Gastrocnemius medialis (tissue), 4 donors: Measurements from ENCODE around the gene HDHD3. TPM values are rescaled to one million over a fixed set of nuclear protein-coding genes. Genes with fewer than 3 reads are reported as not detected.

Experiments
- ATAC-seq, 2 donors: fragments of 150-250 bp; one replicate each; pipeline ENCODE4 v1.9.1; 2016
- DNase-seq, 2 donors: peaks; one replicate each; pipeline ENCODE4 v3.0.0-alpha.2; 2019
- H3K27ac ChIP-seq, 4 donors: fragments of 200-600 bp; sonication (generic); 1 replicate in 1 of 4; 2 replicates in 3 of 4; pipeline ENCODE4 v1.5.1; 2016 to 2018; ENCODE audit warnings: mild to moderate bottlenecking in 2 of 4, moderate library complexity in 1 of 4
- H3K27me3 ChIP-seq, 3 donors: fragments of 200-600 bp; sonication (generic) in 2 of 3; 1 replicate in 1 of 3; 2 replicates in 2 of 3; pipeline versions ENCODE4 v1.5.1 to v1.6.0; 2016 to 2019; ENCODE audit warnings: mild to moderate bottlenecking in 1 of 3, moderate library complexity in 1 of 3
- H3K36me3 ChIP-seq, 2 donors: fragments of 200-600 bp; sonication (generic) in 1 of 2; one replicate each; pipeline ENCODE4 v1.5.1; 2017 to 2018
- H3K4me1 ChIP-seq, 2 donors: fragments of 200-600 bp; sonication (generic) in 1 of 2; one replicate each; pipeline ENCODE4 v1.5.1; 2016 to 2017; ENCODE audit warnings: mild to moderate bottlenecking in 2 of 2
- H3K4me3 ChIP-seq, 4 donors: fragments of 200-600 bp; sonication (generic) in 3 of 4; 1 replicate in 1 of 4; 2 replicates in 3 of 4; pipeline ENCODE4 v1.5.1; 2016 to 2019; ENCODE audit warnings: mild to moderate bottlenecking in 2 of 4
- H3K9me3 ChIP-seq, 3 donors: fragments of 200-600 bp; sonication (generic) in 2 of 3; 1 replicate in 1 of 3; 2 replicates in 2 of 3; pipeline ENCODE4 v1.5.1; 2016 to 2019
- POLR2A ChIP-seq, 2 donors: fragments of 450-650 bp; IDR thresholded peaks; one replicate each; pipeline ENCODE4 v1.6.1; 2017; ENCODE audit warnings: antibody characterized with exemption in 2 of 2, mild to moderate bottlenecking in 2 of 2, moderate library complexity in 2 of 2
- in situ Hi-C, 4 donors: fragments of 200-750 bp; cut with MboI; loops; one replicate each; pipeline versions ENCODE4 v1.15.0 to v1.8.0; 2017; ENCODE audit warnings: low sequenced_read_pairs in 4 of 4
- intact Hi-C: fragments of 100-400 bp; cut with DNase I; formaldehyde crosslinking; loops from one replicate; pipeline ENCODE4 v1.15.1; 2023; ENCODE audit warnings: low total_unique reads
- total RNA-seq, 4 donors: library from RNA; depleted of rRNA; stranded (reverse); fragments of >200 nt; gene quantifications; one replicate each; pipeline versions ENCODE4 v1.1.0 to v1.2.3, GENCODE V29; 2016
- TF ChIP-seq, protein P1 (sequence below), 5 experiments: fragments of 450-650 bp in 3 of 5; fragments of 200-600 bp in 2 of 5; sonication (generic) in 2 of 5; IDR thresholded peaks in 4 of 5; conservative IDR thresholded peaks in 1 of 5; 1 replicate in 4 of 5; 2 replicates in 1 of 5; pipeline ENCODE4 v1.5.1; 2016 to 2019; ENCODE audit warnings: antibody characterized with exemption in 5 of 5, mild to moderate bottlenecking in 3 of 5, moderate library complexity in 3 of 5

The HDHD3 gene
- total RNA-seq, 4 donors from 2014 or later = 10.3 to 16.2 (median 14.1) TPM

DNA sequence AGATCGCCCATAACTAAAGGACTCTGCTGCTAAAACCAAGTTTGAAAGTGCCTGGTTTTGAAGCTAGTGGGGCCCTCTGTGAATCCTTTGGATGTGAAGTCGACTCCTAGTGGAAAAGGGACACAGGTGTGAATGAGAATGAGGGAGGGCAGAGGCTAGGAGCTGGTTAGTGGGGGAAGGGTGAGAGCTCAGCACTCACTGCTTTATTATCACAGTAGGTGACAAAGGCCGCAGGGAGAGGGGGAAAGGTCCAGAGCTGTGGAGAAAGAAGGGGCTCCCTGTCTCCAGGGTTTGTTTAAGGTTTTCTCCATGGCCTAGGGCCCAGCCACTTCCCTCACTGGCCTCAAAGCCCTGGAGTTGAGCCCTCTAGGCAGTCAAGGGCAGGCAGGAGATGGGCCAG, 3.5 kb downstream of the HDHD3 start:
- DNase-seq (no peak), ATAC-seq (no peak)
- H3K27me3 ChIP-seq = no peaks in the 10 kb centered on the region
- in situ Hi-C loops (no loop called here), intact Hi-C loops (no loop called here)
- H3K4me1 ChIP-seq = peaks cover 10 to 14% of the 10 kb centered on the region in 2 donors
- H3K36me3 ChIP-seq = peaks cover 0 to 13% of the 10 kb centered on the region in 2 donors
- no peak overlapping the region for H3K27ac ChIP-seq
- no peaks in the 10 kb centered on the region for H3K9me3 ChIP-seq
- no peak for TF ChIP-seq POLR2A (IDR thresholded peaks at IDR 0.05)
- TF ChIP-seq, protein P1, sequence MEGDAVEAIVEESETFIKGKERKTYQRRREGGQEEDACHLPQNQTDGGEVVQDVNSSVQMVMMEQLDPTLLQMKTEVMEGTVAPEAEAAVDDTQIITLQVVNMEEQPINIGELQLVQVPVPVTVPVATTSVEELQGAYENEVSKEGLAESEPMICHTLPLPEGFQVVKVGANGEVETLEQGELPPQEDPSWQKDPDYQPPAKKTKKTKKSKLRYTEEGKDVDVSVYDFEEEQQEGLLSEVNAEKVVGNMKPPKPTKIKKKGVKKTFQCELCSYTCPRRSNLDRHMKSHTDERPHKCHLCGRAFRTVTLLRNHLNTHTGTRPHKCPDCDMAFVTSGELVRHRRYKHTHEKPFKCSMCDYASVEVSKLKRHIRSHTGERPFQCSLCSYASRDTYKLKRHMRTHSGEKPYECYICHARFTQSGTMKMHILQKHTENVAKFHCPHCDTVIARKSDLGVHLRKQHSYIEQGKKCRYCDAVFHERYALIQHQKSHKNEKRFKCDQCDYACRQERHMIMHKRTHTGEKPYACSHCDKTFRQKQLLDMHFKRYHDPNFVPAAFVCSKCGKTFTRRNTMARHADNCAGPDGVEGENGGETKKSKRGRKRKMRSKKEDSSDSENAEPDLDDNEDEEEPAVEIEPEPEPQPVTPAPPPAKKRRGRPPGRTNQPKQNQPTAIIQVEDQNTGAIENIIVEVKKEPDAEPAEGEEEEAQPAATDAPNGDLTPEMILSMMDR (IDR thresholded peaks at IDR 0.05 in 4 of 5, conservative IDR thresholded peaks at IDR 0.05 in 1 of 5) = no peak
- no peak overlapping the region for H3K4me3 ChIP-seq

DNA sequence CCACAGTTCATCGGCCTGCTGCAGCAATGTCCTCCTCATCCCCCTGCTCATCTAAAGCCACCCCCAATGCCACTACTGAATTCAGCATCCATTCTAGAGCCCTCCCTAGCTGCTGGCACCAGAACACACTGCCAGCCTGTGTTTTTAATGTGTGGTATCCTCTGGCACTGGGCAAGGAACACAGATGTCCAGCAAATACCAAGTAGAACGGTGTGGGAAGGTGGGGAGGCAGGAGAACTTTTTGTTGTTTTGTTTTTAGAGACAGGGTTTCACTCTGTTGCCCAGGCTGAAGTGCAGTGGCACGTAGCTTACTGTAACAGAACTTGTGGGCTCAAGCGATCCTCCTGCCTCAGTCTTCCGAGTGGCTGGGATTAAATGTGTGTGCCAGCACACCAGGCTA, 4.7 kb downstream of the HDHD3 start:
- Histone ChIP-seq H3K4me1 (peaks cover 10 to 14% of the 10 kb centered on the region in 2 donors), H3K4me3 (no peak overlapping the region), H3K27ac (no peak overlapping the region), H3K27me3 (no peaks in the 10 kb centered on the region), H3K36me3 (peaks cover 0 to 13% of the 10 kb centered on the region in 2 donors), H3K9me3 (no peaks in the 10 kb centered on the region)
- DNase-seq = no peak
- TF ChIP-seq POLR2A (IDR thresholded peaks at IDR 0.05) = no peak
- TF ChIP-seq, protein P1 (IDR thresholded peaks at IDR 0.05 in 4 of 5, conservative IDR thresholded peaks at IDR 0.05 in 1 of 5) = no peak
- no peak for ATAC-seq
- intact Hi-C loops = no loop called here
- in situ Hi-C loops = no loop called here

DNA sequence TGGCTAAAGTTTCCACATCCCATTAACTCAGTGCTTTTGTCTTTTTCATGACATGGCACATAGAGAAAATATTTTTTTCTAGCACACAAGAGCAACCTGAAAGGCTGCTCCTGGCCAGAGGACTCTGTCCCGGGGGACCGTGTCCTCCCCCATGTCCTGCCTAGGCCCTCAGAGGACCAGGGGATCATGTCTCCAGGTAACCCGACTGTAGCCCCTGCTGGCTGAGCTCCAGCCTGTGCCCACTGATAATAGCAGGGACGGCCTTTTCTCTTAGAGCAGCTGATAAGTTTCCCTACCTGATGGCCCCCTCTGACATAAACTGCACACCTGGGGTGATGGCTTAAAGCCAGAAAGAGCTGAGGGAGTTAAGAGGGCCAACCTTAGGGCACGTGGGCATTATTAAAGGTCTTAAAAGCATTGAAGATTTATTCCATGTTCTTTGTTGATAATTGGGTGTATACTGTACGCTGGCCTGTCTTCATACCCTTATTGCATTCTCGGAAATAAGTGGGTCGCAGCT, 5.9 kb downstream of the HDHD3 start:
- no peak for ATAC-seq
- H3K4me1 ChIP-seq = peaks cover 4 to 10% of the 10 kb centered on the region in 2 donors
- no peaks in the 10 kb centered on the region for H3K9me3 ChIP-seq
- intact Hi-C loops = no loop called here
- DNase-seq = no peak
- peaks cover 0 to 13% of the 10 kb centered on the region in 2 donors for H3K36me3 ChIP-seq
- no peak for TF ChIP-seq POLR2A (IDR thresholded peaks at IDR 0.05)
- TF ChIP-seq, protein P1 (IDR thresholded peaks at IDR 0.05 in 4 of 5, conservative IDR thresholded peaks at IDR 0.05 in 1 of 5) = no peak
- H3K27ac ChIP-seq = no peak overlapping the region
- no peaks in the 10 kb centered on the region for H3K27me3 ChIP-seq
- in situ Hi-C loops = no loop called here
- H3K4me3 ChIP-seq = no peak overlapping the region

DNA sequence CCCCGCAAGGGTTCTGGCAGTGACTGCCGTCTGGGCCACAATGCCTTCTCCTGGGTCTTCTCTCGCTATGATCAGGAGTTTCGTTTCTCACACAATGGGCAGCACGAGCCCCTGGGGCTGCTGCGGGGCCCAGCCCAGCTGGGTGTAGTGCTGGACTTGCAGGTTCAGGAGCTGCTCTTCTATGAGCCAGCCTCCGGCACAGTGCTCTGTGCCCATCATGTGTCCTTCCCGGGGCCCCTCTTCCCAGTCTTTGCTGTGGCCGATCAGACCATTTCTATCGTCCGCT, 7.0 kb downstream of the HDHD3 start:
- peaks cover 0 to 13% of the 10 kb centered on the region in 2 donors for H3K36me3 ChIP-seq
- TF ChIP-seq, protein P1 (IDR thresholded peaks at IDR 0.05 in 4 of 5, conservative IDR thresholded peaks at IDR 0.05 in 1 of 5) = no peak
- TF ChIP-seq POLR2A (IDR thresholded peaks at IDR 0.05) = no peak
- in situ Hi-C loops = no loop called here
- no peak overlapping the region for H3K27ac ChIP-seq
- DNase-seq = no peak
- H3K4me1 ChIP-seq = peaks cover 0 to 5% of the 10 kb centered on the region in 2 donors
- no peaks in the 10 kb centered on the region for H3K27me3 ChIP-seq
- intact Hi-C loops = no loop called here
- ATAC-seq = no peak
- no peak overlapping the region for H3K4me3 ChIP-seq
- H3K9me3 ChIP-seq = no peaks in the 10 kb centered on the region
